ENCODE data around the gene COX7A2L. TPM values are rescaled to one million over a fixed set of nuclear protein-coding genes. Genes with fewer than 3 reads are reported as not detected.

COX7A2L gene
- total and polyA plus RNA-seq, 9 of the 15 experiments (the other 6 are each of a cell fraction or from before 2014, with no cell fraction given), result 118 to 481 (median 163) TPM

GRCh38 chr2:42337846-42338566 lies 23.0 kb downstream of the COX7A2L start:
- Histone ChIP-seq H3K9ac (ENCODE audit: insufficient read depth in 1 of 2, low read depth in 2 of 2, low read length in 2 of 2) (no peak overlapping the region), H3K4me3 (no peak overlapping the region), H3K4me1 (replicated peaks in 1 of 2; ENCODE audit: control insufficient read depth in 2 of 2, insufficient read depth in 2 of 2, low read length in 2 of 2) (peaks cover 3 to 5% of the 10 kb centered on the region in 2 experiments; a peak in 2 of 5 replicates), H3K4me2 (ENCODE audit: insufficient read depth, low read length) (no peak overlapping the region), H3K9me1 (ENCODE audit: control insufficient read depth, insufficient read depth, low read length) (peaks cover 4% of the 10 kb centered on the region), H4K20me1 (replicated peaks; ENCODE audit: control insufficient read depth, insufficient read depth, low read length) (0 out of 2 replicates have a peak, but pooled peaks cover 3% of the 10 kb centered on the region), H3K36me3 (ENCODE audit: control insufficient read depth, insufficient read depth, low read length) (peaks cover 68% of the 10 kb centered on the region), H3K9me3 (replicated peaks; ENCODE audit: control insufficient read depth, insufficient read depth, low read depth, low read length) (no peaks in the 10 kb centered on the region), H3K27ac (ENCODE audit: extremely low read depth, low read depth, low read length) (no peak overlapping the region), H2AFZ (ENCODE audit: low read depth, low read length) (no peak overlapping the region), H3K79me2 (ENCODE audit: control insufficient read depth, insufficient read depth, low read length) (peaks cover 6% of the 10 kb centered on the region; the same call in 2 of the 3 replicates), H3K27me3 (ENCODE audit: control insufficient read depth in 2 of 2, insufficient read depth in 2 of 2, low read length in 2 of 2) (no peaks in the 10 kb centered on the region)
- 0 out of 3 replicates have a peak, but pooled peaks have one; percentile 11 for ATAC-seq
- intact Hi-C loops (cut with micrococcal nuclease) (no loop called here), in situ Hi-C loops (cut with MboI) (no loop called here)
- no peak for DNase-seq (ENCODE audit: extremely low read depth in 1 of 4, low spot score in 3 of 4)
- TF ChIP-seq LCOR (CRISPR knock-in tag; IDR thresholded peaks at IDR 0.05) (no peak), POLR2G (IDR thresholded peaks at IDR 0.05; ENCODE audit: low read depth, low read length) (peak; percentile 44; the same call in 1 of the 2 replicates), ERF (CRISPR knock-in tag; IDR thresholded peaks at IDR 0.05) (no peak), RBM25 (IDR thresholded peaks at IDR 0.05; ENCODE audit: low read depth, low read length, severe bottlenecking) (no peak), ZBTB9 (CRISPR knock-in tag; IDR thresholded peaks at IDR 0.05) (no peak), CBX1 (IDR thresholded peaks at IDR 0.05; ENCODE audit: low read depth) (no peak)
- 93% methylated on average over 21 of the region's 28 CpGs for WGBS (ENCODE audit: insufficient coverage, low coverage, missing lambda C conversion rate)
- ChIA-PET POLR2A (no interaction called here), CTCF (ENCODE audit: low intra/inter-chr PET ratio) (no interaction called here)
- no TSS peak for BruUV-seq (replicated peaks)
- no peak for FAIRE-seq
